Adipocyte (in vitro differentiated cells): ENCODE data around the gene GORASP1.

Source experiments
- DNase-seq: peaks from one replicate; pipeline ENCODE4 v3.0.0-alpha.2; 2015; ENCODE audit warnings: low read depth
- H3K27me3 ChIP-seq: replicated peaks from 2 replicates; pipeline ENCODE4 v1.7.0; 2013; ENCODE audit warnings: mild to moderate bottlenecking, low read length, moderate library complexity; ENCODE audit not compliant: control insufficient read depth, insufficient read depth
- H3K36me3 ChIP-seq: 2 replicates; pipeline ENCODE4 v1.7.0; 2013; ENCODE audit warnings: low read length, mild to moderate bottlenecking, moderate library complexity; ENCODE audit not compliant: control insufficient read depth, insufficient read depth, severe bottlenecking
- H3K4me1 ChIP-seq: 2 replicates; pipeline ENCODE4 v1.7.0; 2013; ENCODE audit warnings: mild to moderate bottlenecking, low read length, moderate library complexity; ENCODE audit not compliant: control insufficient read depth, insufficient read depth
- H3K4me3 ChIP-seq: 2 replicates; pipeline ENCODE4 v1.7.0; 2013; ENCODE audit warnings: mild to moderate bottlenecking, low read length, moderate library complexity
- H3K9ac ChIP-seq: 2 replicates; pipeline ENCODE4 v1.7.0; 2013; ENCODE audit warnings: mild to moderate bottlenecking, low read length, moderate library complexity
- H3K9me3 ChIP-seq: 2 replicates; pipeline ENCODE4 v1.7.0; 2013; ENCODE audit warnings: mild to moderate bottlenecking, low read length, moderate library complexity; ENCODE audit not compliant: control insufficient read depth

GORASP1 gene

DNA sequence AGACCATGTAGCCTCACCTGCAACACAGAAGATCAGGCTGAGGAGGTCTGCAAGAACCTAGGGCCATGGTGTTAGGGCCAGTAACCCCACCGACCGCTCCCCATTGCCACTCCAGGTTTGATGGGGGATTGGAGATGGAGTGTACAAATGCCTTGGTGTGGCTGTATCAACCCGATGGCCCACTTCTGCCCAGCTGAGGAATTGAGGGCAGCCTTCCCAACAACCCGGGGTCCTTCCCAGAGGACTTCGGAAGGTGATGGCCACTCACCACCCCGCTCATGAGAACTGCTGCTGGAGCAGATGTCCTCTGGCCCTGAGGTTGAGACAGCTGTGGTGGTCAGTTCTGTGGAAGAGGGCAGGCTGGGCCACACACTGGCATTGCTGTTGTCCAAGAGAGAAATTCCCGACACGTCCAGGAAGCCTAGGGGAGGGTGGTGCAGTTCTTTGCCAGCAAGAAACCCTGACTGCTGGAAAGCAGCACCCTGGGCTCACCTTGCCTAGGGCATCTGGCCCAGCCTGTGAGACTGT lies 8.9 kb downstream of the GORASP1 start:
- Histone ChIP-seq H3K9ac (no peak overlapping the region), H3K4me1 (peaks cover 47% of the 10 kb centered on the region), H3K9me3 (no peaks in the 10 kb centered on the region), H3K27me3 (no peaks in the 10 kb centered on the region), H3K36me3 (peaks cover 70% of the 10 kb centered on the region), H3K4me3 (no peak overlapping the region)
- DNase-seq = no peak

DNA sequence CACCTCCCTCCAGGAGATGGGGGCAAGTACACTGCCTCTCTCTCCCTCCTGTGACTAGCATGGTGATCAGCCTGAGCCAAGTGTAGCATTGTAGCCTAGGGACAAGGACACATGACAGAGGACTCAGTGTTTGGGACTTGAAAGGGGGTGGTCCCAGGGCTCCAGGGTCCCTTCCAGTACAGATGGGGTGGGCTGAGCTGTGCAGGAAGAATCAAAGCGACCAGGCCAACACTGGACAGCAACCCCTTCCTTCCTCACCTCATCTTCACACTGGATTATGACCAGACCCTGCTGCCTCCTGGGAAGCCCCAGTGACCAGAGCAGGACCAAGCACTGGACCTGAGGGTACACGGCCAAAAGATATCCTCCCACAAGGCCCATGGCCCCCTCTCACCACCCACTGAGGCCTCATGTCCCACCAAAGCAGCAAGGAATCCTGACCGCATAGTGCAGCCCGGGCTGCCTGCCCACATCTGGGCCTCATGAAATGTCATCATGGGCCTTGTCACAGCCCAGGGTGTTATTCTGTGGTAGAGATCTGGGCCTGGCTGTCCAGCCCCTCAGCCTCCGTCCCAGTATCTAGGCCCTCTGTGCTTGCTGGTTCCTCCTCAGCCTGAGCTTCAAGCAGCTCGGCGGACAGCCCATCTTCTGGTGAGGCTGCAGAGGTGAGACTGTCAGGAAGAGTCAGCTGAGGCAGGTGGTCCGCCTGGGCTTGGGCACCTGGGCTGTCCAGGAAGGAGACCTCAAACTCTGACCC lies 9.5 kb downstream of the GORASP1 start:
- no peaks in the 10 kb centered on the region for H3K27me3 ChIP-seq
- no peak overlapping the region for H3K4me3 ChIP-seq
- H3K9me3 ChIP-seq = no peaks in the 10 kb centered on the region
- no peak for DNase-seq
- peaks cover 72% of the 10 kb centered on the region for H3K36me3 ChIP-seq
- H3K4me1 ChIP-seq = peaks cover 41% of the 10 kb centered on the region
- H3K9ac ChIP-seq = no peak overlapping the region

DNA sequence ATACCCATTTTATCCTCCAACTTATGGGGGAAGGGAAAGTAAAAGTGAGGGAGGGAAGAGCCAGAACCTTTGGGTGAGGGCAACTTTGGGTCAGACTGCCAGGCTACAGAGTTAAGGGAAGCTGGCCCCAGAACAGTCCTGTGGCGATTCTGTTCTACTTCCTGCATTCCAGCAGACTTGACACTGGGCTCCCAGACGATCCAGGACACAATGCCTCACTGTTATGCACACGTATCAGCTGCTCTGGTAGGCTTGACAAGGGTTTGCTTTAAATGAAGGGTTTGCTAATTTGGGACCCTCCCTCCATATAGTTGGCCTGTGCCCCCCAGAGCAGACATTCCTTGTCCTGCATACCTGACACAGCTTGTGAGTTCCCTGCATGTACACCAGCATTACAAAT lies 10.7 kb downstream of the GORASP1 start:
- Histone ChIP-seq H3K9me3 (no peaks in the 10 kb centered on the region), H3K4me3 (no peak overlapping the region), H3K9ac (no peak overlapping the region), H3K27me3 (no peaks in the 10 kb centered on the region), H3K36me3 (peaks cover 84% of the 10 kb centered on the region), H3K4me1 (peaks cover 35% of the 10 kb centered on the region)
- peak; percentile 50 for DNase-seq

DNA sequence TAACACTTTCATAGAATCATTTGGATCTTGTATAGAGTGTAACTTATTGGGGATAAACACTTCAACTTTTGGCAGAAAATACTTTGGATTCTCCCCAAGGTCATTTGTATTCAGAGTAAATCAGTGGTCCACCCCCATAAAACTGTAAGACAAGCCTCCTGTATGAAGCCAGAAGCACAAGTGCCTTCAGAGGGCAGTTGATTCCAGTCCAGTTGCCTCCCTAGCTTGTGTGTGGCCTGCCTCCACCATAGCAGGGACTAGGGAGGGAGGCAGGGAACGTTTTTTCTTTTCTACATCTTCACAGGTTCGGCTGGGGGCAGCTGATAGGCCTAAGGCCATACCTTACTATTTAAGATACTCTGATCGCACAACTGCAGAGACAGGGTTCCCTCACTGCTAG lies 11.6 kb downstream of the GORASP1 start:
- DNase-seq = no peak
- H3K27me3 ChIP-seq = no peaks in the 10 kb centered on the region
- H3K4me1 ChIP-seq = peaks cover 28% of the 10 kb centered on the region
- no peak overlapping the region for H3K9ac ChIP-seq
- H3K36me3 ChIP-seq = peaks cover 92% of the 10 kb centered on the region
- H3K9me3 ChIP-seq = no peaks in the 10 kb centered on the region
- H3K4me3 ChIP-seq = no peak overlapping the region

DNA sequence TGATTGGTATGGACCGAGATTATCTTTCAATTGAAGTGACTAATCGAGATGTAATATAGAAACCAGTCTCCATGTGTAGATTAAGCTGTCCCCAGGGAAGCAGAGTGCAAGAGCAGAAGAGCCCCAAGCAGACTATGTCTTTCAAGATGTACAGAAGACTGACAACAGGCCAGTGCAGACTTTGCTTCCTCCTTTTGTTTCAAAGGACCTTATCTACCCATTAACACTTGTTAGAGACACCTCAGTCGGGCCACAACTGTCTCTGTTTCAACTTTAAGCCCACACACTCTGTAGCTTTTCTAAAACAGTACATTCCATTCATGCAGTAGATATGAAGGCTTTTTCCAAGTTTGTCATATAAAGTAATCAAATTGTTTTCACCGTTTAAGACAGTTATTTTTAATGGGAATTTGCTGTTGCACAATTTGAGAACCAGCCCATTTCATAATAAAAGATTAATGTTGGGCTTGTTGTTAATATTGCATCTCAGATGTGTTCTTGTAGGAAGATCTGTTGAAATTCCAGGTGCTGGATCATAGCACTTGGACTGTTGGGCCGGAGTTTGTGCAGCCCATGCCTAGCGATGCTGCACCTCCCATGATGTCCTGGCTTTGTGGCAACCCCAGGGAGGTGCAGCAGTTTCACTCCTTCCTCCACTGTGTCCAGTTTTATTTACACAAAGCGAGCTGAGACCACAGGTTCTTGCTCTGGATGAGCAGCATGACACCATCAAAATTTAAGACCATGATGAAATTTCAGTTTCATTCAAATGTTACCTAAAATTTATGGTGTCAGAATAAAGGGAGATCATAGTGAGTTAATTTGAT lies 12.4 kb downstream of the GORASP1 start:
- no peaks in the 10 kb centered on the region for H3K27me3 ChIP-seq
- no peak for DNase-seq
- H3K9me3 ChIP-seq = no peaks in the 10 kb centered on the region
- peaks cover 28% of the 10 kb centered on the region for H3K4me1 ChIP-seq
- H3K9ac ChIP-seq = no peak overlapping the region
- H3K36me3 ChIP-seq = peaks cover 90% of the 10 kb centered on the region
- no peak overlapping the region for H3K4me3 ChIP-seq

DNA sequence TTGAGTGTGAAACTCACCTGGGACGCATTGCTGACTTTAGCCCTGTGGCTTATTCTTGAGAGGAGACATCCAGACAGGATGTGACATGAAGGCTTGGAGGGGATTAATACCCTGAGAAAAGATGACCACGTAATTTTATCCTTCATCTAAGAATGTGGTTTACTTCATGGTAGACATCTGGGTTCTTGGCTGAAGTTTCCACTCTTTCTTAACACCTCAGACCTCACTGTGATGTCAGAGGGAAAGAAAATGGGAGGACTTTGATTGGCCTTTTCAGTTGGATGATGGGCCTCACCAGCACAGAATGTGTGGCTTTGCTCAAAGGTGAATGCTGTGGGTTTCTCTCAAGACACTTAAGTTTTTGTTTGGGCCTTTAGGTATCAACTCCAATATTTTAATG lies 16.5 kb downstream of the GORASP1 start:
- Histone ChIP-seq H3K4me3 (no peak overlapping the region), H3K9me3 (no peaks in the 10 kb centered on the region), H3K27me3 (no peaks in the 10 kb centered on the region), H3K9ac (no peak overlapping the region), H3K36me3 (peaks cover 93% of the 10 kb centered on the region), H3K4me1 (peaks cover 17% of the 10 kb centered on the region)
- DNase-seq = no peak

DNA sequence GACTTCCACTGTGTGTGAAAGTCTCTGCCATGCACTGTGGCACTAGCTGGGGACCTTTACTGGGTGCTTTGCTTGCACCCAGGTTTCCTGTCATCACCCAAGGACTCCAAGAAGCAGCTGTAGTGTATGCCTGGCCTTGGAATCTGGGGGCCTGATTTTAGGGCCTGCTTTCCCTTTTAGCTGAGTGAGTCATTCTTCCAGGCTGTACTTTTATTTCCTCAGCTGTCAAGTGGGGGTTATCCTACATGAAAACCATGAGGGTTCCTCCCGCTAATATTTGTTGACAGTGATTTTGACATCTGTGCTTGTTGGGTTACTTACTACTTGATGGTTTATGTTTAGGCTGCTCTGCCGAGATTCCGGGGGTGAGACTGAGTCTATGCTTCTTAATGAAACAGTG lies 18.5 kb downstream of the GORASP1 start:
- no peaks in the 10 kb centered on the region for H3K9me3 ChIP-seq
- H3K36me3 ChIP-seq = peaks cover 79% of the 10 kb centered on the region
- no peak overlapping the region for H3K9ac ChIP-seq
- peaks cover 5% of the 10 kb centered on the region for H3K4me1 ChIP-seq
- no peaks in the 10 kb centered on the region for H3K27me3 ChIP-seq
- peak; percentile 9 for DNase-seq
- no peak overlapping the region for H3K4me3 ChIP-seq

DNA sequence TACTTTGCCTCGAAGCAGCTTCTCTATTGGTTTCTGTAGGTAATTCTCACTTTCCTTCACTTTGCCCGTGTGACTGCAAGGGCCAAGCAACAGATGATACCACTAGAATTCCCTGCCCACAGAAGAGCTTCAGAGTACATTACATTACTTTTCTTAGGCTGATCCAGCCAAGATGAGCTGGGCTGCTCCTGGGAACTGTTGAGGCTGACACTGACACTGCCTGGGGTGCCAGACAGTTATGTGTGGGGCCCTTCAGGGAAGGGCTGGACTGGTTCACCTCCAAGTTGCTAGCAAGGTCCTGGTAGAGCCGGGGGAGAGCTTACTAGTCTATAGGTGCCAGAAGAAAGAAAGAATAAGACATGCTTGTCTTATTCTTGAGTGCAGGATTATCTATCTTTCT lies 19.0 kb downstream of the GORASP1 start:
- Histone ChIP-seq H3K27me3 (no peaks in the 10 kb centered on the region), H3K4me1 (peaks cover 5% of the 10 kb centered on the region), H3K9ac (no peak overlapping the region), H3K9me3 (no peaks in the 10 kb centered on the region), H3K36me3 (peaks cover 78% of the 10 kb centered on the region), H3K4me3 (no peak overlapping the region)
- DNase-seq = no peak

DNA sequence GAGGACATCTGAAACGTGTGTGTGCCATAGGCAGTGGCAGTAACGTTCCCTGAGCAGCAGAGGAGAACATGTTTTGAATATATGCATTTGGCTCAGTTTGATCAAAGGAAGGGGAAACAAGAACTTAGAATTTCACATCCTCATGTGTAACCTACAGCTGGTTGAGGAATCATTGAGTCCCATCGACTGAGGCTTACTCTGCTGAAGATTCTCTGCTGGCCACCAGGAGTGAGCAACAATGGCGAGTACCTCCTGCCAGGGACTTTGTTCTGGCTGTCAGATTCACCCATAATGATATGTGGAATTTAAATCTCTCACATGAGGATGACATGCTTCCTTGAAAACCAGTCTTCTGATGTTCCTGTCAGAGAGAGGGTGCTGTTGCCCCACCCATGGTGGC lies 21.3 kb downstream of the GORASP1 start:
- Histone ChIP-seq H3K27me3 (no peaks in the 10 kb centered on the region), H3K9ac (no peak overlapping the region), H3K9me3 (no peaks in the 10 kb centered on the region), H3K36me3 (peaks cover 60% of the 10 kb centered on the region), H3K4me3 (no peak overlapping the region), H3K4me1 (peaks cover 14% of the 10 kb centered on the region)
- DNase-seq = no peak

DNA sequence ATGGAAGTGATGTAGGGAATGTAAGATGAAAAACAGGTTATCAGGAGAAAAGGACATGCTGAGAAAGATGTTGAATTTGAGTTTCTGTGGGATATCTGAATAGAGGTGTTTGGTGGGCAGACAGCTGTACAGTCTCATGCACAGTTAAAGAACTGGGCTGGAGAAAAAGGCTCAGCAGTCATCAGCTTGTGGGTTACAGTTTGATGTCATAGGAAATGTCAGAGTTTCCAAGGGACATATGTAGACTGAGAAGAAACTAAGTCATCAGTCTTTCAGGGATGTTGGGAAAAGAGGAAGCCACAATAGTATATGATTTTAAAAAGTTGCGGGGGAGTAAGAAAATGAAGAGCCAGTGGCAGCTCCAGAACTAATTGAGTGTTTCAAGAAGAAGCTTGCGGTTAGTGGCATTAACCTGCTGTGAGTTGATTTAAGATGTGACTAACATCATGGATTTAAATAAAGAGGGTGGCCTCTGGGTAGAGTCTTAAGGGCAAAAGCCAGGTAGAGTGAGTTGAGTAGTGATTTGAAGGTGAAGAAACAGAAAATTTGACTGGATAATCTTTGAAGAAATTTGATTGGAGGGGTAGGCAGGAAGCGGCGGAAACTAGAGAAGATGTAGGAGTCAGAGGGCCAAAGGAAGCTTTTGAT lies 24.6 kb downstream of the GORASP1 start:
- H3K27me3 ChIP-seq = no peaks in the 10 kb centered on the region
- H3K36me3 ChIP-seq = peaks cover 33% of the 10 kb centered on the region
- DNase-seq = no peak
- H3K4me3 ChIP-seq = no peak overlapping the region
- H3K4me1 ChIP-seq = peaks cover 22% of the 10 kb centered on the region
- no peak overlapping the region for H3K9ac ChIP-seq
- H3K9me3 ChIP-seq = no peaks in the 10 kb centered on the region

DNA sequence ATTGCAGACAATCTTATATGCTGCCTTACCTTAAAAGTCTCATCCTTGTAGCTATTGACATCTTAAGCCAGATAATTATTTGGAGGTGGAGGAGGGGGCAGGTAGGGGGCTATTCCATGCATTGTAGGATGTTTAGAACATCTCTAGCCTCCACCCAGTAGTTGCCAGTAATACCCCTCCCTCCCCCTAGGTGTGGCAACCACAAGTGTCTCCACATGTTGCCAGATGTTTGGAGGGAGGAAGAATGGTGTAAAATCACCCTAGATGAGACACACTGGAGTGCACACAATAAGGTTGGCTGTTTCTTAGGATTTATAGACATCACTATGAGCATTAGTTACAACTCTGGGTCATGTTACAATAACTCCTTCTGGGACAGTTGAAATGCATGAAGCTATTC lies 27.4 kb downstream of the GORASP1 start:
- DNase-seq = no peak
- Histone ChIP-seq H3K9me3 (no peaks in the 10 kb centered on the region), H3K27me3 (no peaks in the 10 kb centered on the region), H3K36me3 (peaks cover 37% of the 10 kb centered on the region), H3K4me3 (no peak overlapping the region), H3K9ac (no peak overlapping the region), H3K4me1 (peaks cover 22% of the 10 kb centered on the region)
